HepG2 (cell line): ENCODE data around the gene SMIM8. TPM values are rescaled to one million over a fixed set of nuclear protein-coding genes. Genes with fewer than 3 reads are reported as not detected.
A peak's percentile ranks its signal among the peaks of the same experiment; 100 is the strongest.

Experiments used
- ATAC-seq: fragments of 200-7000 bp; cut with Tn5 transposase; 3 replicates; pipeline ENCODE4 v1.9.1; 2020; ENCODE audit warnings: mild to moderate bottlenecking, moderate library complexity
- BruUV-seq: library from RNA; stranded (reverse); fragments of 400-500 nt; replicated peaks from 2 replicates; lab custom pipeline; 2021; lab: Mats Ljungman, UMichigan
- CTCF ChIA-PET: fragments of 300-600 bp; formaldehyde crosslinking; extraction: SDS; loops from one replicate; lab custom pipeline; 2021; ENCODE audit warnings: low total read pairs, inconsistent platforms, low intra/inter-chr PET ratio; lab: Yijun Ruan, JAX
- POLR2A ChIA-PET: fragments of 350-600 bp; sonication (Branson Sonifier 250); formaldehyde crosslinking; loops from one replicate; lab custom pipeline; 2020; ENCODE audit warnings: antibody characterized with exemption, inconsistent platforms; lab: Yijun Ruan, JAX
- DNase-seq: peaks from one replicate; pipeline ENCODE4 v3.0.0-alpha.2; 2015; ENCODE audit warnings: low spot score
- FAIRE-seq: peaks from 3 replicates; lab custom pipeline; 2011; peaks lifted over from hg19 to GRCh38; lab: Jason Lieb, UNC
- H2AFZ ChIP-seq: one replicate; pipeline ENCODE4 v1.6.1; 2011; ENCODE audit warnings: low read length, inconsistent platforms
- H3K27ac ChIP-seq: fragments of 300-600 bp; 3 replicates; pipeline ENCODE4 v1.8.0; 2011; ENCODE audit warnings: mixed run types, mild to moderate bottlenecking, mixed read lengths, low read length, inconsistent platforms; ENCODE audit not compliant: insufficient read depth; ENCODE audit errors: extremely low read length
- H3K27me3 ChIP-seq, 2 experiments: fragments of 200-600 bp in 1 of 2; 2 replicates in 1 of 2; 3 replicates in 1 of 2; pipeline versions ENCODE4 v1.6.0 to v1.8.0; 2011; ENCODE audit warnings: low read length in 2 of 2, mild to moderate bottlenecking in 2 of 2, moderate library complexity in 2 of 2, inconsistent platforms in 1 of 2; ENCODE audit not compliant: insufficient read depth in 2 of 2, control insufficient read depth in 1 of 2
- H3K36me3 ChIP-seq, 2 experiments: fragments of 200-600 bp in 1 of 2; replicated peaks in 1 of 2; 2 replicates in 1 of 2; 3 replicates in 1 of 2; pipeline versions ENCODE4 v1.5.1 to v1.8.0; 2011; ENCODE audit warnings: low read length in 2 of 2, inconsistent platforms in 1 of 2; ENCODE audit not compliant: insufficient read depth in 2 of 2, control insufficient read depth in 1 of 2
- H3K4me1 ChIP-seq: 2 replicates; pipeline ENCODE4 v1.5.1; 2012; ENCODE audit warnings: low read length, inconsistent platforms; ENCODE audit not compliant: insufficient read depth
- H3K4me2 ChIP-seq: 2 replicates; pipeline ENCODE4 v1.6.0; 2011; ENCODE audit warnings: low read depth, low read length, inconsistent platforms
- H3K4me3 ChIP-seq, 3 experiments: fragments of 200-600 bp in 1 of 3; sonication (generic), shearing (Covaris generic) in 1 of 3; replicated peaks in 1 of 3; 2 replicates each; pipeline ENCODE4 v1.5.1; 2011 to 2016; ENCODE audit warnings: low read length in 3 of 3, inconsistent platforms in 2 of 3, low read depth in 2 of 3, mild to moderate bottlenecking in 2 of 3, control low read depth in 1 of 3, mixed read lengths in 1 of 3; ENCODE audit not compliant: insufficient read depth in 1 of 3
- H3K79me2 ChIP-seq: one replicate; pipeline ENCODE4 v1.6.1; 2011; ENCODE audit warnings: low read length, inconsistent platforms; ENCODE audit not compliant: insufficient read depth
- H3K9ac ChIP-seq: 2 replicates; pipeline ENCODE4 v1.6.0; 2011; ENCODE audit warnings: mild to moderate bottlenecking, low read depth, low read length, inconsistent platforms; ENCODE audit not compliant: insufficient read depth
- H3K9me3 ChIP-seq: 2 replicates; pipeline ENCODE4 v1.5.1; 2012; ENCODE audit warnings: mild to moderate bottlenecking, low read length
- H4K20me1 ChIP-seq: 2 replicates; pipeline ENCODE4 v1.6.0; 2011; ENCODE audit warnings: inconsistent platforms, mild to moderate bottlenecking, low read length, moderate library complexity; ENCODE audit not compliant: insufficient read depth
- ARHGAP35 ChIP-seq: sonication (generic); formaldehyde crosslinking; IDR thresholded peaks from 2 replicates; pipeline ENCODE4 v1.9.0; 2022; ENCODE audit warnings: mild to moderate bottlenecking, inconsistent platforms, moderate library complexity, missing genetic modification reagents, borderline replicate concordance
- ARNT ChIP-seq: fragments of 450-650 bp; IDR thresholded peaks from 2 replicates; pipeline ENCODE4 v1.6.1; 2017
- ELF3 ChIP-seq: IDR thresholded peaks from 2 replicates; pipeline ENCODE4 v1.6.1; 2016; ENCODE audit warnings: missing genetic modification reagents, missing compliant biosample characterization
- GATAD2A ChIP-seq: IDR thresholded peaks from 2 replicates; pipeline ENCODE4 v1.6.1; 2016
- HES4 ChIP-seq: sonication (generic); formaldehyde crosslinking; IDR thresholded peaks from 2 replicates; pipeline ENCODE4 v1.9.0; 2021; ENCODE audit warnings: mild to moderate bottlenecking, missing genetic modification reagents, borderline replicate concordance
- HNRNPLL ChIP-seq: fragments of 200-400 bp; formaldehyde crosslinking; IDR thresholded peaks from 2 replicates; pipeline ENCODE4 v1.6.1; 2017; ENCODE audit warnings: mild to moderate bottlenecking, low read depth, low read length; ENCODE audit not compliant: poor library complexity, severe bottlenecking
- JUN ChIP-seq: sonication (generic); formaldehyde crosslinking; IDR thresholded peaks from 2 replicates; pipeline ENCODE4 v1.4.0; 2020; ENCODE audit warnings: mild to moderate bottlenecking, missing genetic modification reagents
- NFE2L1 ChIP-seq: sonication (generic); formaldehyde crosslinking; IDR thresholded peaks from 2 replicates; pipeline ENCODE4 v1.4.0; 2020; ENCODE audit warnings: missing genetic modification reagents, mild to moderate bottlenecking, borderline replicate concordance
- NFIB ChIP-seq: sonication (generic); formaldehyde crosslinking; IDR thresholded peaks from 2 replicates; pipeline ENCODE4 v1.9.0; 2021; ENCODE audit warnings: missing genetic modification reagents, mild to moderate bottlenecking, borderline replicate concordance
- NR2C2 ChIP-seq: sonication (generic); formaldehyde crosslinking; IDR thresholded peaks from 2 replicates; pipeline ENCODE4 v1.4.0; 2020; ENCODE audit warnings: missing genetic modification reagents, mild to moderate bottlenecking, moderate library complexity, borderline replicate concordance
- PHB2 ChIP-seq: fragments of 450-650 bp; IDR thresholded peaks from 2 replicates; pipeline ENCODE4 v1.6.1; 2018; ENCODE audit not compliant: partially characterized antibody
- PPARG ChIP-seq: conservative IDR thresholded peaks from 2 replicates; pipeline ENCODE4 v1.6.1; 2016; ENCODE audit warnings: missing biosample characterization, missing genetic modification reagents
- RBM22 ChIP-seq: fragments of 200-400 bp; formaldehyde crosslinking; optimal IDR thresholded peaks from 2 replicates; pipeline ENCODE3; 2017; ENCODE audit warnings: mild to moderate bottlenecking, low read length, moderate library complexity
- RXRA ChIP-seq: sonication (generic); formaldehyde crosslinking; IDR thresholded peaks from 2 replicates; pipeline ENCODE4 v1.5.1; 2020; ENCODE audit warnings: missing genetic modification reagents
- RXRB ChIP-seq: IDR thresholded peaks from 2 replicates; pipeline ENCODE4 v1.6.1; 2016; ENCODE audit warnings: borderline replicate concordance, missing genetic modification reagents, missing compliant biosample characterization
- SMAD1 ChIP-seq: sonication (generic); formaldehyde crosslinking; IDR thresholded peaks from 2 replicates; pipeline ENCODE4 v1.4.0; 2020; ENCODE audit warnings: missing genetic modification reagents, low read depth, mild to moderate bottlenecking, borderline replicate concordance
- SOX13 ChIP-seq, 3 experiments: fragments of 450-650 bp in 1 of 3; sonication (generic) in 1 of 3; formaldehyde crosslinking in 1 of 3; IDR thresholded peaks in 2 of 3; conservative IDR thresholded peaks in 1 of 3; 2 replicates each; pipeline versions ENCODE4 v1.5.0 to v1.6.1; 2016 to 2020; ENCODE audit warnings: antibody characterized with exemption in 1 of 3, mild to moderate bottlenecking in 1 of 3, missing compliant biosample characterization in 1 of 3, missing genetic modification reagents in 1 of 3, moderate library complexity in 1 of 3
- ZFP37 ChIP-seq: sonication (generic); formaldehyde crosslinking; IDR thresholded peaks from 2 replicates; pipeline ENCODE4 v1.4.0; 2020; ENCODE audit warnings: missing genetic modification reagents, borderline replicate concordance
- ZNF232 ChIP-seq: sonication (generic); formaldehyde crosslinking; IDR thresholded peaks from 2 replicates; pipeline ENCODE4 v1.4.0; 2020; ENCODE audit warnings: missing genetic modification reagents, borderline replicate concordance
- ZNF382 ChIP-seq: sonication (generic); formaldehyde crosslinking; IDR thresholded peaks from 2 replicates; pipeline ENCODE4 v1.5.0; 2020; ENCODE audit warnings: missing genetic modification reagents, mild to moderate bottlenecking, borderline replicate concordance
- ZNF432 ChIP-seq: sonication (generic); formaldehyde crosslinking; IDR thresholded peaks from 2 replicates; pipeline ENCODE4 v1.5.0; 2020; ENCODE audit warnings: missing genetic modification reagents, mild to moderate bottlenecking, borderline replicate concordance
- ZNF496 ChIP-seq: sonication (generic); formaldehyde crosslinking; IDR thresholded peaks from 2 replicates; pipeline ENCODE4 v1.8.1; 2023; ENCODE audit warnings: mild to moderate bottlenecking, moderate library complexity, missing genetic modification reagents; ENCODE audit not compliant: insufficient replicate concordance
- ZNF547 ChIP-seq: sonication (generic); formaldehyde crosslinking; IDR thresholded peaks from 2 replicates; pipeline ENCODE4 v1.5.1; 2020; ENCODE audit warnings: mild to moderate bottlenecking, missing genetic modification reagents
- ZNF563 ChIP-seq: sonication (generic); formaldehyde crosslinking; IDR thresholded peaks from 2 replicates; pipeline ENCODE4 v1.8.0; 2022; ENCODE audit warnings: mild to moderate bottlenecking, moderate library complexity, missing genetic modification reagents
- ZNF629 ChIP-seq: sonication (generic); formaldehyde crosslinking; conservative IDR thresholded peaks from 2 replicates; pipeline ENCODE4 v1.5.0; 2020; ENCODE audit warnings: missing genetic modification reagents
- ZNF672 ChIP-seq: sonication (generic); formaldehyde crosslinking; IDR thresholded peaks from 2 replicates; pipeline ENCODE4 v1.8.1; 2022; ENCODE audit warnings: missing genetic modification reagents
- ZNF773 ChIP-seq: sonication (generic); formaldehyde crosslinking; IDR thresholded peaks from 2 replicates; pipeline ENCODE4 v1.4.0; 2020; ENCODE audit warnings: missing genetic modification reagents, borderline replicate concordance
- ZNF841 ChIP-seq: sonication (generic); formaldehyde crosslinking; IDR thresholded peaks from 2 replicates; pipeline ENCODE4 v1.8.1; 2023; ENCODE audit warnings: missing genetic modification reagents, borderline replicate concordance
- ZNF878 ChIP-seq: sonication (generic); formaldehyde crosslinking; IDR thresholded peaks from 2 replicates; pipeline ENCODE4 v1.8.1; 2023; ENCODE audit warnings: mild to moderate bottlenecking, missing genetic modification reagents, moderate library complexity
- WGBS: methylation state at CpG from one replicate; pipeline ENCODE4 v1.1.6; 2017; ENCODE audit warnings: low lambda C conversion rate; 5-methylcytosine and 5-hydroxymethylcytosine counted together
- in situ Hi-C: cut with HindIII; loops from 2 replicates; pipeline ENCODE4 v1.10.0; 2017; ENCODE audit warnings: low pct_unique_long_range_greater_than_20kb; ENCODE audit not compliant: extremely low pct_ligation_motif_present
- intact Hi-C: fragments of 100-400 bp; cut with micrococcal nuclease; formaldehyde crosslinking; loops from one replicate; pipeline ENCODE4 v1.10.0; 2022; ENCODE audit not compliant: unreplicated experiment
- polyA plus RNA-seq, 8 experiments: library from polyadenylated mRNA; depleted of rRNA in 3 of 8; stranded (reverse) in 7 of 8; unstranded in 1 of 8; fragments of >200 nt; fragmentation: Illumina TruSeq in 4 of 8; extraction: Trizol in 4 of 8; gene quantifications; 2 replicates each; pipeline versions ENCODE4 v1.2.1 to v1.2.3, GENCODE V29; 2011 to 2016; ENCODE audit warnings: low read depth in 4 of 8, missing spikeins in 1 of 8, mixed read lengths in 1 of 8; ENCODE audit not compliant: insufficient read depth in 1 of 8
- total RNA-seq, 5 experiments: library from RNA; depleted of rRNA; stranded (reverse); fragments of >200 nt; fragmentation: Illumina TruSeq; extraction: Trizol; gene quantifications; 2 replicates each; pipeline ENCODE4 v1.2.3, GENCODE V29; 2016; ENCODE audit warnings: low read depth in 1 of 5

Gene SMIM8
- total and polyA plus RNA-seq, 2 of the 13 experiments (the other 11 are each of a cell fraction or from before 2014, with no cell fraction given), result 4.8 to 10.0 TPM

DNA sequence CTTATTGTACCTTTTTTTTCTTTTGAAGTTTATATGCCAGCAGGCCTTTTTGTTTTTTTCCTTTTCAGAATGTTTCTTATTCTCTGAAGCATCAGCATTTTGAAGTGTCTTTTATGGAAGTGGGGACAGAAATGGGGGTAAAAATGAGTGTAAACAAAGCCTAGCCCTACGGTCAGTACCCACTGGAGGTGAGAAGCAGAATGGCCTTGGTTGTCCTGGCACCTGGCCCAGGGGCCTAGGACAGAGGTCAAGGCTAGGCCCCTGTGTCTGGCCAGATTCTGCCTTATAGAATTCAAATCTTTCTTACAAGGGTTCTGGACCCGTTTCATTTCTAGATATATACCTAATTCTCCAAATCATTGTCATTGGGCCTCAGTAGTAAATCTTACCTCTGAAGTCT is 18.8 kb downstream of the SMIM8 start:
- in situ Hi-C loops (no loop called here), intact Hi-C loops (no loop called here)
- Histone ChIP-seq H3K27me3 (no peaks in the 10 kb centered on the region), H3K36me3 (no peaks in the 10 kb centered on the region), H3K4me3 (no peak overlapping the region), H4K20me1 (no peaks in the 10 kb centered on the region), H3K4me2 (no peak overlapping the region), H3K9ac (no peak overlapping the region), H3K79me2 (no peaks in the 10 kb centered on the region), H2AFZ (no peak overlapping the region), H3K9me3 (no peaks in the 10 kb centered on the region), H3K4me1 (peaks cover 36% of the 10 kb centered on the region), H3K27ac (no peak overlapping the region)
- no peak for FAIRE-seq
- peak; percentile 10 for DNase-seq
- 0 out of 3 replicates have a peak, but pooled peaks have one; percentile 28 for ATAC-seq
- ChIA-PET POLR2A (no interaction called here), CTCF (no interaction called here)
- 35% methylated on average over 2 of the region's 2 CpGs for WGBS
- no TSS peak for BruUV-seq
- TF ChIP-seq PHB2, result no peak
- peak; percentile 32; the same call in 1 of the 2 replicates for TF ChIP-seq RXRA (CRISPR knock-in tag)
- no peak for TF ChIP-seq ZNF232
- no peak for TF ChIP-seq ZNF547 (CRISPR knock-in tag)
- TF ChIP-seq SOX13 (IDR thresholded peaks at IDR 0.05), result no peak
- peak in 1 of 2 experiments; percentile 52; a peak in 2 of 4 replicates for TF ChIP-seq SOX13 (CRISPR knock-in tag; conservative IDR thresholded peaks at IDR 0.05 in 1 of 2, IDR thresholded peaks at IDR 0.05 in 1 of 2)
- no peak for TF ChIP-seq HES4 (CRISPR knock-in tag)
- no peak for TF ChIP-seq JUN (CRISPR knock-in tag)
- TF ChIP-seq GATAD2A, result peak; percentile 31; the same call in 1 of the 2 replicates
- no peak for TF ChIP-seq ZNF382 (CRISPR knock-in tag)
- TF ChIP-seq ZNF563, result no peak
- TF ChIP-seq ZNF496 (CRISPR knock-in tag), result no peak
- no peak for TF ChIP-seq ARHGAP35
- no peak for TF ChIP-seq ZNF672
- no peak for TF ChIP-seq ARNT
- TF ChIP-seq NFE2L1 (CRISPR knock-in tag), result no peak
- no peak for TF ChIP-seq NFIB (CRISPR knock-in tag)
- no peak for TF ChIP-seq ZFP37 (CRISPR knock-in tag)
- TF ChIP-seq NR2C2 (CRISPR knock-in tag), result 0 out of 2 replicates have a peak, but pooled peaks have one; percentile 28
- TF ChIP-seq RXRB, result 0 out of 2 replicates have a peak, but pooled peaks have one; percentile 28
- no peak for TF ChIP-seq ZNF773 (CRISPR knock-in tag)
- 0 out of 2 replicates have a peak, but pooled peaks have one; percentile 16 for TF ChIP-seq PPARG
- TF ChIP-seq ZNF878 (CRISPR knock-in tag), result no peak
- TF ChIP-seq ZNF432, result no peak
- TF ChIP-seq ZNF629, result no peak
- no peak for TF ChIP-seq ZNF841
- no peak for TF ChIP-seq SMAD1 (CRISPR knock-in tag)
- no peak for TF ChIP-seq ELF3
- TF ChIP-seq RBM22, result no peak
- no peak for TF ChIP-seq HNRNPLL
